AG04449 (cell line): ENCODE data around the gene PPFIBP2.

ENCODE experiments used
- CTCF ChIA-PET: fragments of 350-600 bp; formaldehyde crosslinking; extraction: SDS; loops from one replicate; lab custom pipeline; 2021; ENCODE audit warnings: antibody characterized with exemption; lab: Yijun Ruan, JAX
- POLR2A ChIA-PET: fragments of 400-600, 350-600 bp; formaldehyde crosslinking; extraction: SDS; loops from one replicate; lab custom pipeline; 2020; ENCODE audit warnings: antibody characterized with exemption, inconsistent platforms; lab: Yijun Ruan, JAX
- DNase-seq: peaks from one replicate; pipeline ENCODE4 v3.0.0-alpha.2; 2010; ENCODE audit warnings: low read depth, low spot score
- H3K4me3 ChIP-seq: 2 replicates; pipeline ENCODE4 v1.5.1; 2011; ENCODE audit warnings: low read depth, mild to moderate bottlenecking, control low read depth, low read length
- TF ChIP-seq, protein P1 (sequence below): IDR thresholded peaks from one replicate; pipeline ENCODE4 v1.5.1; 2011; ENCODE audit warnings: mild to moderate bottlenecking, moderate library complexity, low read length, control low read depth, inconsistent platforms; ENCODE audit not compliant: insufficient read depth; ENCODE audit errors: missing control alignments

Gene PPFIBP2

DNA sequence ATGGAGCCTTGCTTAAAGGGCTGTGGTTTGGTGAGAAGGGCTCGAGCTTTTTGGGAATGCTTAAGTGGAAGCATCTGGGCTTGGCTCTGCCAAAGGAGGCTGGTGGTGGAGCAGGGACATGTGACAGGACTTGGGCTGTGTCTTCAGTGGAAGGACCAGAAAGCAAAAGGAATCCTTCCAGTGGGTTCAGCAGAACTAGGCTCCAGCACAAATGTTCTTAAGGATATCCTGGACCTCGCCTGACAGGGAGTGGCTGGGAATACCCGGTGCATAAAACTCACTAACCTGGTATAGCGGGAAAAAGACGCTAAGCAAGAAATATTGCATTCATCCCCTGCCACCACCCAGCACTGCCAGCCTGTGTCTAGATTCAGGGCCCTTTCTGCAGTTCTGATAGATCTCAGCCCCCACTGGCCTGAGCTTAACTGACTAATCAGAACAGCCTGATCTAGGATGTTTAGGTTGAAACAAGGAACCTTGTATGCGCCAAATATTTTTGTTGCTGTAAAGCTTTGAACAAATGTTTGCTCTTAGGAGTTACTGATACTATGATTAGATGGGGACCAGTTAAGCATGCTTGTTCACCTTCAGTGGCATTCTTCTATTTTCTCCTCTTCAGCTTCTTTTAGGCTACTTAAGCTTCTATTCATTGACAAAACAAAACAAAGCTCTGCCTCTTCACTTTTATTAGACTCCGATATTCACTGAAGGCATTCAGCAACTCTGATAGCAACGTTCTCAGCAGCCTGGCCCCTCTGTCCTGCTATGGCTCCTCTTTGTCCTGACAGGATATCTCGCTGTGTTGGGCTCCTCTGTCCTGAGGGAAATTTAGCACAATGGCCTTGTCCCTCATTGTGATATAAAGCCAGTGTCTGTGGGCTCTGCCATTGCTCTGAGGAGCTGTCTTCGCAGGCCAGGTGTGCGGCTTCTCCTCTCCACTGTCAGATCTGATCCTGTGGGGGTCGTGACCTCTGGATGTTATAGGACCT lies 25.0 kb downstream of the PPFIBP2 start:
- TF ChIP-seq, protein P1, sequence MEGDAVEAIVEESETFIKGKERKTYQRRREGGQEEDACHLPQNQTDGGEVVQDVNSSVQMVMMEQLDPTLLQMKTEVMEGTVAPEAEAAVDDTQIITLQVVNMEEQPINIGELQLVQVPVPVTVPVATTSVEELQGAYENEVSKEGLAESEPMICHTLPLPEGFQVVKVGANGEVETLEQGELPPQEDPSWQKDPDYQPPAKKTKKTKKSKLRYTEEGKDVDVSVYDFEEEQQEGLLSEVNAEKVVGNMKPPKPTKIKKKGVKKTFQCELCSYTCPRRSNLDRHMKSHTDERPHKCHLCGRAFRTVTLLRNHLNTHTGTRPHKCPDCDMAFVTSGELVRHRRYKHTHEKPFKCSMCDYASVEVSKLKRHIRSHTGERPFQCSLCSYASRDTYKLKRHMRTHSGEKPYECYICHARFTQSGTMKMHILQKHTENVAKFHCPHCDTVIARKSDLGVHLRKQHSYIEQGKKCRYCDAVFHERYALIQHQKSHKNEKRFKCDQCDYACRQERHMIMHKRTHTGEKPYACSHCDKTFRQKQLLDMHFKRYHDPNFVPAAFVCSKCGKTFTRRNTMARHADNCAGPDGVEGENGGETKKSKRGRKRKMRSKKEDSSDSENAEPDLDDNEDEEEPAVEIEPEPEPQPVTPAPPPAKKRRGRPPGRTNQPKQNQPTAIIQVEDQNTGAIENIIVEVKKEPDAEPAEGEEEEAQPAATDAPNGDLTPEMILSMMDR: no peak
- CTCF ChIA-PET: interaction anchor here (1.0 to 1.9 kb wide), 2 partner anchors 25 to 32 kb away, joined by 4 to 6 read pairs; partner anchors contain the start of gene PPFIBP2
- no peak overlapping the region for H3K4me3 ChIP-seq
- POLR2A ChIA-PET: no interaction called here
- DNase-seq: no peak

- POLR2A ChIA-PET: no interaction called here
- CTCF ChIA-PET: interaction anchor here (1.3 to 3.0 kb wide), 2 partner anchors 10 to 30 kb away, joined by 3 to 11 read pairs; no protein-coding TSS in a partner anchor
- H3K4me3 ChIP-seq: no peak overlapping the region
- TF ChIP-seq, protein P1: no peak
- no peak for DNase-seq
These were observed 27.2 kb downstream of the PPFIBP2 start for GRCh38 chr11:7540830-7541555.

DNA sequence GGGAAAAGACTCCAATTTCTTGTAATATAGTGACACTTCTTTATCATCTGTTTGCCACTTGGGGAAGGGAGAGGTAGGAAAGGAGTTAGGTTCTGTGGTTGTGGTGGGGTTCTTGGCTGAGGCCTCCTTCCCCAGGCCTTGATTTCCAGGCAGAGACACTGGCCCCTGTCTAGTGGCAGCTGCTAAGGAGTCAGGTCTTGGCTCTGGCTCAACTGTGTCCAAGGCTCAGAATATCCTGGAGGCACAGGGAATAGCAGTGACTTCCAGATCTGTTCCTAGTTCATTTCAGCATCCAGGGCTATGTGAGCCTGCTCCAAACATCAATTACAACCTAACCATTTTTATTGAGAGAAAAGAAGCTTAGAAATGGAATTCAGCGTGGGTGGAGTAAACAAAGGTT lies 29.5 kb downstream of the PPFIBP2 start:
- POLR2A ChIA-PET: no interaction called here
- DNase-seq: no peak
- CTCF ChIA-PET: interaction anchor here (1.3 to 3.0 kb wide), 4 partner anchors 28 to 147 kb away, joined by 3 to 11 read pairs (median 6); partner anchors contain the start of gene PPFIBP2
- TF ChIP-seq, protein P1: no peak
- H3K4me3 ChIP-seq: no peak overlapping the region

- TF ChIP-seq, protein P1: no peak
- ChIA-PET POLR2A (no interaction called here), CTCF (interaction anchor here (1.3 to 3.0 kb wide), 4 partner anchors 27 to 146 kb away, joined by 3 to 11 read pairs (median 6); partner anchors contain the start of gene PPFIBP2)
- DNase-seq: no peak
- H3K4me3 ChIP-seq: no peak overlapping the region
These were observed 30.2 kb downstream of the PPFIBP2 start for GRCh38 chr11:7544021-7544420.

- ChIA-PET POLR2A (no interaction called here), CTCF (interaction anchor here (1.3 kb wide), 1 partner anchor 26 kb away, joined by 4 read pairs; no protein-coding TSS in a partner anchor)
- no peak overlapping the region for H3K4me3 ChIP-seq
- DNase-seq: no peak
- TF ChIP-seq, protein P1: no peak
These were observed 31.8 kb downstream of the PPFIBP2 start for GRCh38 chr11:7545611-7546010.

DNA sequence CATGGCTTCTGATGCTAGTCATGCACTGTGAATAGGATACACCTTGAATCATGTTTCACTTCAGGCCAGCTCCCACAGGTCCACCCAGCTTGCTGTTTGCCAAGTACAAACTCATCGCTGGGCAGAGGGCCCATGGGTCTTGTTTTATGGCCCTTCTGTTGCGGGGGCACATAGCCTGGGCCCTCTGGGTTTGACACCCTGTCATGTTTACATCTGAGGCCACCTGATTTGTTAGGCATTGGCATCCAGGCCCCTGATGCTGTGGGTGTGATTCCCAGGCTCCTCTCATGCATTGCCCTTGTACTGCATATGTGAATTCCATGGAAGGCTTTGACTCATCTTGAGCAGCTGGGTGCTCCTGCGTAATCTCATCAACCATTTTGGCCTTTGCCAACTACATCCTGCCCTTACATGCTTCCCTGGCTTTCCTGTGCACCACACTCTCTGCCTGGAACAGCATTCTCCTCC lies 32.6 kb downstream of the PPFIBP2 start:
- ChIA-PET POLR2A (no interaction called here), CTCF (interaction anchor here (1.3 to 1.4 kb wide), 2 partner anchors 14 to 26 kb away, joined by 3 to 4 read pairs; no protein-coding TSS in a partner anchor)
- H3K4me3 ChIP-seq: no peak overlapping the region
- DNase-seq: no peak
- TF ChIP-seq, protein P1: no peak
